Activated T-cell treated with anti-CD3 and anti-CD28 coated beads, Interleukin-2, amount 50 U/mL, for 1 hour (primary cell): ENCODE results near the gene SPRR2F.

ENCODE experiments used
- DNase-seq: peaks from one replicate; pipeline ENCODE4 v3.0.0-alpha.2; 2020

SPRR2F gene

DNA sequence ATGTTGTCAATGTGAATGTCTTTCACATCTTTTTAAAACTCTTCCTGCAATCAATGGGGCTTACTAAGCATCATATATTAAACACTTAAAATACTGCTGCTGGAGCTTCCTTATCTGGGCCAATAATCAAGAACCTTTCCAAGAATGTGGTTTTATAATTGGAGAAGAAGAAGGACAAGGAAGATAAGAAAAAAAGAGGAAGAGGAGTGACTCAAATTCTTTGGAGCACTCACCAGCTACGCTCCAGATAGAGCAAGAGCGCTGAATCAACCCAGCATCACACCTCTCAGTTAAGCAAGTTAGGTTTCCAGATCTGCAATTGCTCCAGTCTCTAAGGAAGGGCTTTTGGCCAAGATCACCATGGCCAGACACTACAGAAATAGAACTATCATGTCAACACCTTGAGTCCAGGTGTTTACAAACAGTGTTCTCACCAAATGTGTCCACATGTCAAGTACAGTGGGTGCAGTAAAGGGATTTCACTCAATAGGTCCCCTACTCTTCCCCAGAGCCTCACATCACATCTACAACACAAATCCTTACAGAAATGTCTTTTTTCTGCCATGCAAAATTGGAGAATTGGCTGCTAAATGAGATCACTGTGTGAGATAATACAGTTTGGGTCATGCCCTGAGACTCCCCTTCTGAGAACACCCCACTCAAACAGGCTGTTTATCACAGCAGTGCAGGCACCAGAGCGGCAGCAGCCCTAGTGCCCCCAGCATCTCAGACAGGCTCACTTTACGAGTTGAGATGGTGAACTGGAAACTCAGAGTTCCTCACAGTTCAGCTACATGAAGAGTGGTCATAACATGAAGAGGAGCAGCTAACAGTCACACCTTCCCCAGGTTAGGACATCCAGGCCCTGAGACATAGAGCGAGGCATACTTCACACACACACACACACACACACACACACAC is 40.2 kb downstream of the SPRR2F start:
- DNase-seq, result no peak

DNA sequence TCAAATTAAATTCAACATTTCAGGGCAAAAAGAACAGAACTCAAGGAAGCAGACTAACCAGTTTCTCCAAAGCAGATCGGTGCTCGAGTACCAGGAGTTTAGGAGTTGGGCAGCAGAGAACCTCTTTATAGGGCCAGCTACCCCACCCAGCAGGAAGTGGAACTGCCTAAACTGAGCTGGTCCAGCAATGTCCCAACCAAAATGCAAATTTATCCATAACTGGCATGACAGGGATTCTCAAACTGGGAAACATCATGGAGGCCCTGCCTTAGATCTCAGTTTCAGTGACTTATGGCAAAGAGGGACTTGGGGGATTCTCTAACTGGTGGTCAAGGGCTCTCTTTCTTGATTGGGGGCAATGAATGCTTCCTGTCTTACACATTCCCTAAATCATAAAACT is 41.8 kb downstream of the SPRR2F start, which contains the start of gene SPRR2B:
TSS of gene SPRR2B (minus strand) at position 101 of the 400 bp plus-strand sequence. CDS start 772 bp downstream, outside the sequence.
- no peak for DNase-seq

DNA sequence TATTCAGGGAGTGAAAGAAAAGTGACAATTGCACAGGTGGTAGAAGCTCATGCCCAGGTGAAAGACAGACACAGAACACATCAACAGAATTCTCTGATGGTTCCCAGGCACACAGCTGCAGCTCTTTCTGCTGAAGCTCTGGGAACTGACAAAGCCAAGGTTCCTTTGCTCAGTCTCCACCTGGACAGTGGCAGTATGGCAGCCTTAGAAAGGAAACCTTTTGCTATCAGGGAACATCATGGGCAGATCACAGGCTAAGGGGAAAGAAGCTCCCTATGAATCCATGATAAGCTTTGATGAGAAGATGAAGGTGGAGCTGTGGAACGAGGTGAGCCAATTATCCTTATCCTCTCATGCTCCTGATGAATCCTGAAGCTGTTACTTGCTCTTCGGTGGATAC is 43.1 kb downstream of the SPRR2F start:
- no peak for DNase-seq
